Epithelial cell of proximal tubule (primary cell): ENCODE measurements around the gene TMEM140. TPM values are rescaled to one million over a fixed set of nuclear protein-coding genes. Genes with fewer than 3 reads are reported as not detected.

Source experiments
- DNase-seq: peaks from one replicate; pipeline ENCODE4 v3.0.0-alpha.2; 2011; ENCODE audit warnings: low read depth
- H3K4me3 ChIP-seq: 2 replicates; pipeline ENCODE4 v1.5.1; 2011; ENCODE audit warnings: low read depth, mild to moderate bottlenecking, low read length
- total RNA-seq: library from RNA; depleted of rRNA; stranded (reverse); fragments of >200 nt; gene quantifications from 2 replicates; pipeline ENCODE4 v1.2.3, GENCODE V29; 2015
- TF ChIP-seq, protein P1 (sequence below): conservative IDR thresholded peaks from 2 replicates; pipeline ENCODE4 v1.5.1; 2012; ENCODE audit warnings: low read depth, mild to moderate bottlenecking, low read length

The TMEM140 gene
- total RNA-seq, 1 donor from 2014 or later, result 0.46 TPM

GRCh38 chr7:135188298-135188984 lies 40.6 kb downstream of the TMEM140 start:
- no peak for DNase-seq
- H3K4me3 ChIP-seq, result no peak overlapping the region
- TF ChIP-seq, protein P1, sequence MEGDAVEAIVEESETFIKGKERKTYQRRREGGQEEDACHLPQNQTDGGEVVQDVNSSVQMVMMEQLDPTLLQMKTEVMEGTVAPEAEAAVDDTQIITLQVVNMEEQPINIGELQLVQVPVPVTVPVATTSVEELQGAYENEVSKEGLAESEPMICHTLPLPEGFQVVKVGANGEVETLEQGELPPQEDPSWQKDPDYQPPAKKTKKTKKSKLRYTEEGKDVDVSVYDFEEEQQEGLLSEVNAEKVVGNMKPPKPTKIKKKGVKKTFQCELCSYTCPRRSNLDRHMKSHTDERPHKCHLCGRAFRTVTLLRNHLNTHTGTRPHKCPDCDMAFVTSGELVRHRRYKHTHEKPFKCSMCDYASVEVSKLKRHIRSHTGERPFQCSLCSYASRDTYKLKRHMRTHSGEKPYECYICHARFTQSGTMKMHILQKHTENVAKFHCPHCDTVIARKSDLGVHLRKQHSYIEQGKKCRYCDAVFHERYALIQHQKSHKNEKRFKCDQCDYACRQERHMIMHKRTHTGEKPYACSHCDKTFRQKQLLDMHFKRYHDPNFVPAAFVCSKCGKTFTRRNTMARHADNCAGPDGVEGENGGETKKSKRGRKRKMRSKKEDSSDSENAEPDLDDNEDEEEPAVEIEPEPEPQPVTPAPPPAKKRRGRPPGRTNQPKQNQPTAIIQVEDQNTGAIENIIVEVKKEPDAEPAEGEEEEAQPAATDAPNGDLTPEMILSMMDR, result no peak

GRCh38 chr7:135189221-135189662 lies 41.4 kb downstream of the TMEM140 start:
- TF ChIP-seq, protein P1, result no peak
- no peak for DNase-seq
- H3K4me3 ChIP-seq, result no peak overlapping the region

DNA sequence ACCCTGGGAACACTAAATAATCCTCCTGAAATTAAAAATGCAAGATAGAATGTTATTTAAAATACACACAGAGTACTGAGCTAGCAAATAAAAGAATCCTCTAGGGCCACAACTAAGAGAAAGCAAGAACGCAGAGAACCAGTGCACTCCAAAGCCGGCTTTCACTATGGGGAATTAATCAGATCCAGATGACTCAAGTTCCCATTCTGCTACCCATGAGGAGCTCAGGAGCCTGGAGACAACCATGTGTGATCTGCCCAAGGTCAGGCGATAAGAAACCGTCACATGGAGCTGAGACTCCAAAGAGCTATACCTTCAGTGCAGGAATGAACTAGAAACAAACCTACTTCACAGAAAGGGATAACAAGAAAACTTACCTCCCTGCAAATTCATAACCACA lies 42.1 kb downstream of the TMEM140 start:
- no peak for DNase-seq
- TF ChIP-seq, protein P1, result no peak
- no peak overlapping the region for H3K4me3 ChIP-seq

DNA sequence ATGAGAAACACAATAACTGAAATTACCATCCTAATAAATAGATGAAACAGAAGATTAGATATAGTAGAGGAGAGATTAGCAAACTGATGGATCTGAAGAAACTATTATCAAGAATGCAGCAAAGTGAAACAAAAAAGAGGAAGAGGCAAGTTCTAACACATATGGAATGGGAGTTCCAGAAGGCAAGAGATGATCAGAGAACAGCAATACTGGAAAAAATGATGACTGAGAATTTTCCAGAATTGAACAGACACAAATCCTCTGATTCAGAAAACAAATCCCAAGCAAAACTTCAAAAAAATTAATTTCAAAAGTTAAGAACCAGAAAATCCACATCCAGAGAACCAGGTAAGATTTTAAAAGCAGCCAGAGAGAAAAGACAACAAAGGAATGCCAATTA lies 42.8 kb downstream of the TMEM140 start:
- TF ChIP-seq, protein P1, result no peak
- DNase-seq, result no peak

GRCh38 chr7:135192914-135193536 lies 45.2 kb downstream of the TMEM140 start:
- TF ChIP-seq, protein P1, result no peak
- no peak for DNase-seq
- H3K4me3 ChIP-seq, result no peak overlapping the region

More for the DNA sequence above, 42.8 kb downstream of the TMEM140 start:
- H3K4me3 ChIP-seq, result no peak overlapping the region

- DNase-seq, result no peak
These were observed 45.8 kb downstream of the TMEM140 start for GRCh38 chr7:135193615-135194081.

More at GRCh38 chr7:135193615-135194081, 45.8 kb downstream of the TMEM140 start:
- TF ChIP-seq, protein P1, result no peak
- no peak overlapping the region for H3K4me3 ChIP-seq
